DMS153 treated with DMSO at 0.1 percent for 48 hours (cell line): Measurements from ENCODE around the gene ZNF488.

ENCODE experiments used
- DNase-seq: peaks from one replicate; lab custom pipeline; 2025; ENCODE audit not compliant: unreplicated experiment; lab: John Stamatoyannopoulos, UW

ZNF488 gene

GRCh38 chr10:47350671-47351640 is 33.1 kb downstream of the ZNF488 start:
- no peak for DNase-seq

GRCh38 chr10:47349941-47350371 is 34.1 kb downstream of the ZNF488 start:
- DNase-seq, result no peak

- DNase-seq, result no peak
Observed at GRCh38 chr10:47349516-47349915, 34.6 kb downstream of the ZNF488 start.

GRCh38 chr10:47348661-47349470 is 35.2 kb downstream of the ZNF488 start:
- no peak for DNase-seq

- DNase-seq, result no peak
Observed at GRCh38 chr10:47348138-47348651, 35.9 kb downstream of the ZNF488 start, which contains the start of gene RBP3. Gene RBP3, plus strand, starts transcription at chr10:47348363. Its CDS starts 122 bp downstream, at chr10:47348485.

GRCh38 chr10:47347303-47347675 is 36.8 kb downstream of the ZNF488 start:
- no peak for DNase-seq

- DNase-seq, result no peak
Observed at GRCh38 chr10:47346581-47347302, 37.4 kb downstream of the ZNF488 start.

- no peak for DNase-seq
Observed at GRCh38 chr10:47344996-47345870, 38.9 kb downstream of the ZNF488 start.

GRCh38 chr10:47340608-47341170 is 43.4 kb downstream of the ZNF488 start:
- DNase-seq, result no peak

GRCh38 chr10:47339759-47340607 is 44.1 kb downstream of the ZNF488 start:
- DNase-seq, result no peak

GRCh38 chr10:47339186-47339735 is 44.8 kb downstream of the ZNF488 start:
- no peak for DNase-seq

GRCh38 chr10:47337310-47337709 is 46.8 kb downstream of the ZNF488 start:
- DNase-seq, result no peak

GRCh38 chr10:47336387-47337134 is 47.5 kb downstream of the ZNF488 start:
- no peak for DNase-seq

GRCh38 chr10:47335906-47336305 is 48.2 kb downstream of the ZNF488 start:
- DNase-seq, result no peak

- DNase-seq, result no peak
Observed at GRCh38 chr10:47334466-47335295, 49.4 kb downstream of the ZNF488 start.

GRCh38 chr10:47333532-47333931 is 50.6 kb downstream of the ZNF488 start:
- no peak for DNase-seq

GRCh38 chr10:47332946-47333345 is 51.1 kb downstream of the ZNF488 start:
- DNase-seq, result no peak
